ENCODE data around the gene SPECC1L.

Gene SPECC1L

DNA sequence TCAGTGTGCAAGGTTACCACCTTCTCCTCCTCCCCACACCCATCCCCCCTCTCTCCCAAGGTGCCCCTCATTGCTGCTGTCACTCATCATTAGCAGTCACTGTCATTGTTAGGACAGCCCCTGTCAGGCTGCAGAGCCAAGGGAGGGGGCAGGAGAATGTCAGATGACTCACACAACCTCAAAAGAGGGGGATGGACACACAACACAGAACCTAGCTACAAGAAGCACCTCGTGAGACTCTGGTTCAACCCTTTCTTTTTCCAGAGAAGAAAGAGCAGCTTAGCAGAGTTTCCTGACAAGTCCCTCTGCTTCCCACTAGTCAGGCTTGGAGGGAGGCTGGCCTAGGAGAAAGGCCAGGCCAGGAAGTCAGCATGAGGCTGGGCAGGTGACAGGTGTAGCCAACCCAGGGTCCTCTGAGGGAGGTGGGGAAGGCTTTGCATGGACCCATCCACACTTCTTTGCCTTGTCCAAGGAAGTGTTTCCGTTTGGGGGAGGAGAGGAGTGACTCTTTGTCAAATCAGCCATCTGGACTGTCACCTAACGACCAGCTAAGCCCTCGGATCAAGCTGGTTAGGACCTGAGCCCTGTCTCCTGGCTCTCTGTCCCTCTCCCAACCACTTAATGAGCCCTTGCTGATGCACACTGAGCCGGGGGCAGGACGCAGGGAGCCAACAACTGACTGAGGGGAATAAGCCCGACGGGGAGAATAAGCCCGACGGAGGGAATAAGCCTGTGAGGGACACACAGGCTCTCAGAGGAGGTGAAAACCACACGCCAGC lies 175.0 kb downstream of the SPECC1L start:
- no peak overlapping the region for H3K4me2 ChIP-seq (ENCODE audit: low read length)
- no peak overlapping the region for H3K4me3 ChIP-seq (ENCODE audit: low read depth, low read length)
- H3K9me3 ChIP-seq (ENCODE audit: insufficient read depth, low read depth, low read length) = no peaks in the 10 kb centered on the region
- H3K4me1 ChIP-seq (ENCODE audit: control insufficient read depth in 1 of 2, insufficient read depth in 2 of 2, low read length in 2 of 2) = peaks cover 0 to 5% of the 10 kb centered on the region in 2 experiments
- no peak overlapping the region for H2BK12ac ChIP-seq (ENCODE audit: low read length)
- no peak overlapping the region for H3K9ac ChIP-seq (ENCODE audit: low read length)
- DNase-seq = no peak
- no peaks in the 10 kb centered on the region for H3K36me3 ChIP-seq (ENCODE audit: control insufficient read depth in 1 of 2, insufficient read depth in 2 of 2, low read length in 2 of 2)
- H3K27ac ChIP-seq (ENCODE audit: low read depth, low read length) = no peak overlapping the region
- no peak overlapping the region for H4K8ac ChIP-seq (ENCODE audit: low read depth, low read length)
- no peak overlapping the region for H2AFZ ChIP-seq (ENCODE audit: insufficient read depth, low read length, poor library complexity)
- H2AK5ac ChIP-seq (ENCODE audit: low read length) = no peak overlapping the region
- no peak overlapping the region for H2BK5ac ChIP-seq (ENCODE audit: low read depth, low read length, poor library complexity)
- no peak overlapping the region for H3K14ac ChIP-seq (ENCODE audit: low read length)
- no peaks in the 10 kb centered on the region for H3K27me3 ChIP-seq (ENCODE audit: insufficient read depth, low read length)
- H4K91ac ChIP-seq (ENCODE audit: low read depth, low read length) = no peak overlapping the region
- H3K23ac ChIP-seq (ENCODE audit: low read length) = no peak overlapping the region
- H3K18ac ChIP-seq (ENCODE audit: low read length) = no peak overlapping the region
- no CpG with 5 or more reads among the region's 11 CpGs for WGBS (ENCODE audit: extremely low coverage, insufficient coverage, insufficient read length)
- no peak overlapping the region for H3K4ac ChIP-seq (ENCODE audit: low read depth, low read length)
- no peak overlapping the region for H2BK120ac ChIP-seq (ENCODE audit: insufficient read depth, low read length, poor library complexity)
- H4K12ac ChIP-seq (ENCODE audit: low read depth, low read length) = no peak overlapping the region
- no peaks in the 10 kb centered on the region for H3K79me2 ChIP-seq (ENCODE audit: control insufficient read depth, insufficient read depth, low read length, poor library complexity)
- H3K79me1 ChIP-seq (ENCODE audit: low read length) = no peaks in the 10 kb centered on the region

- Histone ChIP-seq H3K36me3 (ENCODE audit: control insufficient read depth in 1 of 2, insufficient read depth in 2 of 2, low read length in 2 of 2) (no peaks in the 10 kb centered on the region), H3K27me3 (ENCODE audit: insufficient read depth, low read length) (no peaks in the 10 kb centered on the region), H3K79me2 (ENCODE audit: control insufficient read depth, insufficient read depth, low read length, poor library complexity) (no peaks in the 10 kb centered on the region), H4K8ac (ENCODE audit: low read depth, low read length) (no peak overlapping the region), H3K9me3 (ENCODE audit: insufficient read depth, low read depth, low read length) (no peaks in the 10 kb centered on the region), H3K27ac (ENCODE audit: low read depth, low read length) (no peak overlapping the region), H3K9ac (ENCODE audit: low read length) (no peak overlapping the region), H3K4me1 (ENCODE audit: control insufficient read depth in 1 of 2, insufficient read depth in 2 of 2, low read length in 2 of 2) (peaks cover 0 to 5% of the 10 kb centered on the region in 2 experiments), H3K4me3 (ENCODE audit: low read depth, low read length) (no peak overlapping the region), H4K91ac (ENCODE audit: low read depth, low read length) (no peak overlapping the region), H2BK120ac (ENCODE audit: insufficient read depth, low read length, poor library complexity) (no peak overlapping the region), H3K14ac (ENCODE audit: low read length) (no peak overlapping the region), H4K12ac (ENCODE audit: low read depth, low read length) (no peak overlapping the region), H2BK12ac (ENCODE audit: low read length) (no peak overlapping the region), H2BK5ac (ENCODE audit: low read depth, low read length, poor library complexity) (no peak overlapping the region), H2AFZ (ENCODE audit: insufficient read depth, low read length, poor library complexity) (no peak overlapping the region), H3K18ac (ENCODE audit: low read length) (no peak overlapping the region), H2AK5ac (ENCODE audit: low read length) (no peak overlapping the region), H3K79me1 (ENCODE audit: low read length) (no peaks in the 10 kb centered on the region), H3K23ac (ENCODE audit: low read length) (no peak overlapping the region), H3K4ac (ENCODE audit: low read depth, low read length) (no peak overlapping the region), H3K4me2 (ENCODE audit: low read length) (no peak overlapping the region)
- WGBS (ENCODE audit: extremely low coverage, insufficient coverage, insufficient read length) = no CpG with 5 or more reads among the region's 3 CpGs
- DNase-seq = no peak
Measured at GRCh38 chr22:24446260-24446611, 175.6 kb downstream of the SPECC1L start.

DNA sequence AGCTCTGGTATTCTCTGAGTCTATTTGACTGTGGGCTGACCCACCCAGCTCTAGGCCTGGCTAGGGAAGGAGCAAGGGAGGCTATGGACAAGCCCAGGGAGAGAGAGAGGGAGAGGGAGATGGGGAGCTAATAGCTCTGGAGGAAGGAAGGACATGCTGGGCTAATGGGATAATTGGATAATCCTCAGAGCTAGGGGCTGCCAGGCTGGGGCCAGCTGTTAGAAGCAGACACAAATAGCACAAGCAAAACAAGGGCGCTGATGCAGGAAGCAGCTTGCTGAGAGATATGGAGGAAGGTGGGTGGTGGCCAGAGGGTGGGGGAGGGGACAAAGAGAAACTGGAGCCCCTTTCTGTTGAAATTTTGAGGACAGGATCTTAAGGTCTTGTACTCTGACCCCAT lies 180.0 kb downstream of the SPECC1L start:
- Histone ChIP-seq H3K27ac (ENCODE audit: low read depth, low read length) (no peak overlapping the region), H3K14ac (ENCODE audit: low read length) (no peak overlapping the region), H4K12ac (ENCODE audit: low read depth, low read length) (no peak overlapping the region), H3K4me2 (ENCODE audit: low read length) (no peak overlapping the region), H3K36me3 (ENCODE audit: control insufficient read depth in 1 of 2, insufficient read depth in 2 of 2, low read length in 2 of 2) (no peaks in the 10 kb centered on the region), H2BK5ac (ENCODE audit: low read depth, low read length, poor library complexity) (no peak overlapping the region), H4K91ac (ENCODE audit: low read depth, low read length) (no peak overlapping the region), H3K79me2 (ENCODE audit: control insufficient read depth, insufficient read depth, low read length, poor library complexity) (no peaks in the 10 kb centered on the region), H2BK12ac (ENCODE audit: low read length) (no peak overlapping the region), H3K4me3 (ENCODE audit: low read depth, low read length) (no peak overlapping the region), H2BK120ac (ENCODE audit: insufficient read depth, low read length, poor library complexity) (no peak overlapping the region), H3K18ac (ENCODE audit: low read length) (no peak overlapping the region), H4K8ac (ENCODE audit: low read depth, low read length) (no peak overlapping the region), H3K23ac (ENCODE audit: low read length) (no peak overlapping the region), H3K27me3 (ENCODE audit: insufficient read depth, low read length) (no peaks in the 10 kb centered on the region), H3K4me1 (ENCODE audit: control insufficient read depth in 1 of 2, insufficient read depth in 2 of 2, low read length in 2 of 2) (no peaks in the 10 kb centered on the region), H3K79me1 (ENCODE audit: low read length) (no peaks in the 10 kb centered on the region), H3K9ac (ENCODE audit: low read length) (no peak overlapping the region), H2AFZ (ENCODE audit: insufficient read depth, low read length, poor library complexity) (no peak overlapping the region), H3K4ac (ENCODE audit: low read depth, low read length) (no peak overlapping the region), H3K9me3 (ENCODE audit: insufficient read depth, low read depth, low read length) (no peaks in the 10 kb centered on the region), H2AK5ac (ENCODE audit: low read length) (no peak overlapping the region)
- no peak for DNase-seq
- no CpG with 5 or more reads among the region's 1 CpG for WGBS (ENCODE audit: extremely low coverage, insufficient coverage, insufficient read length)

DNA sequence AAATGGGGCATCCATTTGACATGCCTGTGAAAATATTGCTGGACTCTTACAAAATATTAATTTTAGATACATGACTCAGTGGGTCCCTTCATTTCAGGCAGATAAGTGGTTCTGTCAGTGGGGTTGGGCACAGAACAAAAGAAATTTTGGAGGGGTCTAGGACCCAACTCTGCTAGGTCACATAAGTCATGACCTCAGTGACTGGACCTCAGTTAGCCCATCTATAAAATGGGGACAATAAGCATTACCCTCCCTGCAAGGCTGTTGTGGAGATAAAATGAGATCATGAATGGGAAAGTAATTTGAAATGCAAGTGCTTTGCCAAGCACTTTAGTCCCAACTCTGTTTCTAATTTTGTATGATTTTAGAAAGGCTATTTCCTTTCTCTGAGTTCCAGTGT lies 180.5 kb downstream of the SPECC1L start:
- no peak overlapping the region for H4K12ac ChIP-seq (ENCODE audit: low read depth, low read length)
- no peaks in the 10 kb centered on the region for H3K36me3 ChIP-seq (ENCODE audit: control insufficient read depth in 1 of 2, insufficient read depth in 2 of 2, low read length in 2 of 2)
- H3K18ac ChIP-seq (ENCODE audit: low read length) = no peak overlapping the region
- no peak overlapping the region for H4K8ac ChIP-seq (ENCODE audit: low read depth, low read length)
- no peak overlapping the region for H2BK120ac ChIP-seq (ENCODE audit: insufficient read depth, low read length, poor library complexity)
- H3K4me2 ChIP-seq (ENCODE audit: low read length) = no peak overlapping the region
- H3K79me2 ChIP-seq (ENCODE audit: control insufficient read depth, insufficient read depth, low read length, poor library complexity) = no peaks in the 10 kb centered on the region
- no peak overlapping the region for H3K4me3 ChIP-seq (ENCODE audit: low read depth, low read length)
- H3K4ac ChIP-seq (ENCODE audit: low read depth, low read length) = no peak overlapping the region
- no peak for DNase-seq
- no peak overlapping the region for H2BK5ac ChIP-seq (ENCODE audit: low read depth, low read length, poor library complexity)
- no peaks in the 10 kb centered on the region for H3K9me3 ChIP-seq (ENCODE audit: insufficient read depth, low read depth, low read length)
- no peak overlapping the region for H4K91ac ChIP-seq (ENCODE audit: low read depth, low read length)
- no peaks in the 10 kb centered on the region for H3K27me3 ChIP-seq (ENCODE audit: insufficient read depth, low read length)
- H3K79me1 ChIP-seq (ENCODE audit: low read length) = no peaks in the 10 kb centered on the region
- no peak overlapping the region for H2AFZ ChIP-seq (ENCODE audit: insufficient read depth, low read length, poor library complexity)
- no peaks in the 10 kb centered on the region for H3K4me1 ChIP-seq (ENCODE audit: control insufficient read depth in 1 of 2, insufficient read depth in 2 of 2, low read length in 2 of 2)
- H3K14ac ChIP-seq (ENCODE audit: low read length) = no peak overlapping the region
- H3K23ac ChIP-seq (ENCODE audit: low read length) = no peak overlapping the region
- H3K27ac ChIP-seq (ENCODE audit: low read depth, low read length) = no peak overlapping the region
- no peak overlapping the region for H2AK5ac ChIP-seq (ENCODE audit: low read length)
- H2BK12ac ChIP-seq (ENCODE audit: low read length) = no peak overlapping the region
- no peak overlapping the region for H3K9ac ChIP-seq (ENCODE audit: low read length)

Data from trophoblast cell (in vitro differentiated cells and primary cell).